ENCODE results near the gene ERG.

Gene ERG

DNA sequence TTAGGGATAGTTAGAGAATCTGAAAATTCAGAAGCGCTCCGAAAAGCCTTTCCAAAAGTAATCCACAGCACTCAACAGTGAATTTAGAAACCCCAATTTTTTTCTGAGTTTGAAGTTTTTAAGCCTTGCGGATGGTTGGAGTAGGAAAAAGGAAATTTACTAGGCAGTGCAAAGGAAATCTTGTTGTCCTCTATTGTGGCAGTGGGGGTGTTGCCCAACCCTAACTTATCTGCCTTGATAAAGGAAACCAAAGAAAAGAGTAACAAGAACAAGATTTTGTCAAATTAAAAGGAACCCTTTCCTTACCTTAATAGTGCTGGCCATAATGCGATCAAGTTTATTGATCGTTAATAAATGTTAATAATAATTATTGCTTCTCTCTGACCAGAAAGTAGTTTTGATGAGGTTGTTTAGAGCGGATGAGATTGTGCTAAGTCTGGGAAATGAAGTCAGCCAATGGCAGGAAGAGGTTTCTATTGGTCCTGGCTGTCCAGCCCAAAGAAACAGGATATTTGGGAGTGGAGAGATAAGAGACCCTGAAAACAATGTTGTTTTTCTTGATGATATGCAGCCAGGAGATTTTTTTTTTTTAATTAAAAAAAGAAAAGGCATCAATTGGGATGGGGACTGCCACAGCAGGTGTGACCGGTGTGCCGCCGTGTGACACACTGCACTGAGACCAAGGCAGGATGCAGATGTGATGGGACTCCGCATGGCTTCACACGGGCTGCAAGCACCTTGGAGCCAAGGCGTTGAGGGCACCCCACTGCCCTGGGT, at the start of gene ERG:
TSS of gene ERG (minus strand) at position 421 of the 777 bp plus-strand sequence. CDS start at position 324, 97 bp downstream.
- Histone ChIP-seq H3K27me3 (ENCODE audit: control insufficient read depth in 1 of 2, insufficient read depth in 2 of 2, low read length in 2 of 2) (no peaks in the 10 kb centered on the region), H3K9ac (ENCODE audit: low read length) (no peak within 1 kb of the TSS), H3K4me1 (ENCODE audit: insufficient read depth, low read length) (no peaks in the 10 kb centered on the region), H3K9me3 (ENCODE audit: low read length) (no peaks in the 10 kb centered on the region), H3K27ac (ENCODE audit: low read depth, low read length) (no peak within 1 kb of the TSS), H3K4me3 (ENCODE audit: low read depth in 1 of 2, low read length in 2 of 2) (peak within 1 kb of the TSS in 1 of 2 donors; percentile 13), H3K36me3 (ENCODE audit: insufficient read depth, low read length) (no peaks in the 10 kb centered on the region)

DNA sequence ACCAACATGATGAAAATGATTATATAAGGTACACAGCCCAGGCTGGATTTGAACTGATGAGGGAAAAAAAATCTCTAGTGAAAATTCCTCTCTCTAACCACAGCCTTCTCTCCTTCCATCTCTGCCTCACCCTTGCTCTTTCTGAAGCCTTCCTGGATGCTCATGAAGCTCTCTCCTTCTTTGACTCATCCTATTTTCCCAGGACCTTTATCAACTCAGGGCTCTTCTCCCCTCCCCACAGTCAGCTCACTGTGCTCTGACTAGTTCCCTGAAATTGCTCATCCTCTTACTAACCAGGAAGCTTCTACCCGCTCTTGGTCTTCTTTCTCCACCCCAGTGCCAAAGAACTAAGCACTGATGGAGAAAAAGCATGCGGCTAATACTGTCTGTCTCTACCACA, 46.4 kb upstream of the ERG start:
- Histone ChIP-seq H3K27ac (ENCODE audit: low read depth, low read length) (no peak overlapping the region), H3K9me3 (ENCODE audit: low read length) (no peaks in the 10 kb centered on the region), H3K27me3 (ENCODE audit: control insufficient read depth in 1 of 2, insufficient read depth in 2 of 2, low read length in 2 of 2) (no peaks in the 10 kb centered on the region), H3K36me3 (ENCODE audit: insufficient read depth, low read length) (no peaks in the 10 kb centered on the region), H3K4me3 (ENCODE audit: low read depth in 1 of 2, low read length in 2 of 2) (no peak overlapping the region), H3K9ac (ENCODE audit: low read length) (no peak overlapping the region), H3K4me1 (ENCODE audit: insufficient read depth, low read length) (no peaks in the 10 kb centered on the region)

- Histone ChIP-seq H3K27ac (ENCODE audit: low read depth, low read length) (no peak overlapping the region), H3K4me1 (ENCODE audit: insufficient read depth, low read length) (no peaks in the 10 kb centered on the region), H3K27me3 (ENCODE audit: control insufficient read depth in 1 of 2, insufficient read depth in 2 of 2, low read length in 2 of 2) (no peaks in the 10 kb centered on the region), H3K4me3 (ENCODE audit: low read depth in 1 of 2, low read length in 2 of 2) (no peak overlapping the region), H3K9ac (ENCODE audit: low read length) (no peak overlapping the region), H3K36me3 (ENCODE audit: insufficient read depth, low read length) (no peaks in the 10 kb centered on the region), H3K9me3 (ENCODE audit: low read length) (no peaks in the 10 kb centered on the region)
Measured at GRCh38 chr21:38542263-38542662, 44.0 kb upstream of the ERG start.

DNA sequence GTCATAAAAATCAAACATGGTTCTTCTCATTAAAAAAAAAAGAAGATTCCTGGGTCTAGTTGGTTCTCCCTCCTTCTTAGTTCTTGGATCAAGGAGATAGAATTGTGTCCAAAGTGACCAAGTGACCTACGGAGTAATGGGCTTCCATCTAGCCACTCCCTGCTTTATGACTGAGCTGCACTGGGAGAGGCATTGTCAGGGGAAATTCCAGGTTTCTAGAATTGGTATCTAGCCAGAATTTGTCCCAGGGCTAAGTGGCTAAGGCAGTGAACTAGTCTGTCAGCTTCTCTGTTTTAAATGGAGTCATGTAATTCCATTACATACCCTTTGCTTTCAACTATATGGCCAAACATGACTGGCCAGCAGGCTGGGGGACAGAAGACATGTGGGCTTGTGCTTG, 40.1 kb upstream of the ERG start:
- Histone ChIP-seq H3K27ac (ENCODE audit: low read depth, low read length) (no peak overlapping the region), H3K4me3 (ENCODE audit: low read depth in 1 of 2, low read length in 2 of 2) (no peak overlapping the region)

DNA sequence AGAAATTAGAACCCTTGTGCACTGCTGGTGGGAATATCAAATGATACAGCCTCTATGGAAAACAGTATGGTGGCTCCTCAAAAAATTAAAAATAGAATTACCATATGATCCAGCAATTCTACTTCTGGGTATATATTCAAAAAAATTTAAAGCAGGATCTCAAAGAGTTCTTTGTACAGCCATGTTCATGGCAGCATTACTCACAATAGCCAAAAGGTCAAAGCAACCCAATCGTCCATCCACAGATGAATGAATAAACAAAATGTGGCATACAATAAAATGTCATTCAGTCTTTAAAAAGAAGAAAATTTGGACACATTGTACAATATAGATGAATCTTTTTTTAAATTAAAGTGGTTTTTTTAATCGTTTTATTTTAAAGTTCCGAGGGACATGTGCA, 36.3 kb upstream of the ERG start:
- Histone ChIP-seq H3K4me1 (ENCODE audit: insufficient read depth, low read length) (no peaks in the 10 kb centered on the region), H3K9me3 (ENCODE audit: low read length) (no peaks in the 10 kb centered on the region), H3K27me3 (ENCODE audit: control insufficient read depth in 1 of 2, insufficient read depth in 2 of 2, low read length in 2 of 2) (no peaks in the 10 kb centered on the region), H3K27ac (ENCODE audit: low read depth, low read length) (no peak overlapping the region), H3K4me3 (ENCODE audit: low read depth in 1 of 2, low read length in 2 of 2) (no peak overlapping the region), H3K9ac (ENCODE audit: low read length) (no peak overlapping the region), H3K36me3 (ENCODE audit: insufficient read depth, low read length) (no peaks in the 10 kb centered on the region)

More for the DNA sequence above, 40.1 kb upstream of the ERG start:
- H3K4me1 ChIP-seq (ENCODE audit: insufficient read depth, low read length) = no peaks in the 10 kb centered on the region
- H3K27me3 ChIP-seq (ENCODE audit: control insufficient read depth in 1 of 2, insufficient read depth in 2 of 2, low read length in 2 of 2) = no peaks in the 10 kb centered on the region
- no peaks in the 10 kb centered on the region for H3K36me3 ChIP-seq (ENCODE audit: insufficient read depth, low read length)
- no peak overlapping the region for H3K9ac ChIP-seq (ENCODE audit: low read length)
- no peaks in the 10 kb centered on the region for H3K9me3 ChIP-seq (ENCODE audit: low read length)

DNA sequence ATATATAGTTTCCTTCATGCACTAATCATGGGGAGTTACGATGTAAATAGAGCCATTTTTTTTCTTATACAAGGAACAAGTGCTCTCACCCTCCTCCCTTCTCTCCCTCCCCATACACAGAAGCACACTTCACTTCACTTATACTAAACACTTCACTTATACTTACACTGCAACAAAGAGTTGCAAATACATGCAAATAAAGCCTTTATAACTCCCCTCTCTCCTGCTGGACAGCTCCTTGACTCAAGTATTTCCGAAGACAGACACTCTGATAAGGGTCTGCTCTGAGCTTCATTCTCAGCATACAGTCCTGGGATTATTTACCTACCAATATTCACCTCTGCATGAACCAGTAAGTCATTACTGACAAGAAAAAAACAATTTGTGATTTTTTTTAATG, 35.6 kb upstream of the ERG start:
- no peak overlapping the region for H3K9ac ChIP-seq (ENCODE audit: low read length)
- H3K9me3 ChIP-seq (ENCODE audit: low read length) = no peaks in the 10 kb centered on the region
- no peak overlapping the region for H3K27ac ChIP-seq (ENCODE audit: low read depth, low read length)
- no peak overlapping the region for H3K4me3 ChIP-seq (ENCODE audit: low read depth in 1 of 2, low read length in 2 of 2)
- H3K36me3 ChIP-seq (ENCODE audit: insufficient read depth, low read length) = no peaks in the 10 kb centered on the region
- H3K27me3 ChIP-seq (ENCODE audit: control insufficient read depth in 1 of 2, insufficient read depth in 2 of 2, low read length in 2 of 2) = no peaks in the 10 kb centered on the region
- no peaks in the 10 kb centered on the region for H3K4me1 ChIP-seq (ENCODE audit: insufficient read depth, low read length)

DNA sequence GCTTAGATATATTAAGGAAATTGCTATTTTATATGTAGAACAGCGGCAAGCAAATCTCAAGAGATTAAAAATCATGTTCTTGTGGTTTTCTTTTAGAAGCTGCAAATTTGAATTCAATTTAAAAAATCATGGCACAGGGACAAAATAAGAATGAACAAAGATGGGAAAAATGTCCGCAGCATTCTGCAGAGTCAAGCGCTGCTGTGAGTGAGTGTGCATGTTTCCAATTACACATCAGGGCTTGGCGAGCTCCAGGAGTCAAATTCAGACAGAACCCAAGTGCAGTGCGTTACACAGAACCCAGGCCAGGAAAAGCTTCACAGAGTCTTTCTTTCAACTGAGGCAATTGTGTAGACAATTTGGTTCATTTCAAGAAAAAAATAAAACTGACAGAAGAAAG, 33.3 kb upstream of the ERG start:
- Histone ChIP-seq H3K9ac (ENCODE audit: low read length) (no peak overlapping the region), H3K9me3 (ENCODE audit: low read length) (no peaks in the 10 kb centered on the region), H3K27me3 (ENCODE audit: control insufficient read depth in 1 of 2, insufficient read depth in 2 of 2, low read length in 2 of 2) (no peaks in the 10 kb centered on the region), H3K27ac (ENCODE audit: low read depth, low read length) (no peak overlapping the region), H3K4me3 (ENCODE audit: low read depth in 1 of 2, low read length in 2 of 2) (no peak overlapping the region), H3K36me3 (ENCODE audit: insufficient read depth, low read length) (no peaks in the 10 kb centered on the region), H3K4me1 (ENCODE audit: insufficient read depth, low read length) (no peaks in the 10 kb centered on the region)

DNA sequence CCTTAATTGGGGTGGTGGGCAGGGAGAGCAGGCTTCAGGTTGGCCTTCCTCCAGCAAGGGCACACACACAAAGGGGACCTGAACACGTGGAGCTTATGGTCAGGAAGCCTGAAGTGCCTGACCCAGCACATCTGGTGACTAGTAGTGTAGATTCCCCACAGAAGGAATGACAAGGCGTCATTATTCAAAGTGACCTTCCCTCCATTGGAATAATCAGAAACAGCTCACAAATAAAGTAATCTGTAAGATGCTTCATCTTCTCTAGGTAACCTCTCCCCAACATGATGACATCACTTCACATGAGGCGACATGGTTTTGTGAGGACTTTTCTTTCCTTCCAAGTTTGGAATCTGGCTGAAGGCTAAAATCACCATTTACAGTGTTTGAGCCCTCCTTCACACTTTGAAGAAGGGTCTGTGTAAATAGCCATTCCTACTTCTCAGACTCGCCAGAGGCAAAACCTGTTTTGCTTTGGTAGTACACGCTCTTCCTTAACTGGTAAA, 32.8 kb upstream of the ERG start:
- no peaks in the 10 kb centered on the region for H3K27me3 ChIP-seq (ENCODE audit: control insufficient read depth in 1 of 2, insufficient read depth in 2 of 2, low read length in 2 of 2)
- no peak overlapping the region for H3K27ac ChIP-seq (ENCODE audit: low read depth, low read length)
- H3K9ac ChIP-seq (ENCODE audit: low read length) = no peak overlapping the region
- H3K4me3 ChIP-seq (ENCODE audit: low read depth in 1 of 2, low read length in 2 of 2) = no peak overlapping the region
- no peaks in the 10 kb centered on the region for H3K36me3 ChIP-seq (ENCODE audit: insufficient read depth, low read length)
- no peaks in the 10 kb centered on the region for H3K4me1 ChIP-seq (ENCODE audit: insufficient read depth, low read length)
- H3K9me3 ChIP-seq (ENCODE audit: low read length) = no peaks in the 10 kb centered on the region

GRCh38 chr21:38527737-38528136, 29.5 kb upstream of the ERG start:
- Histone ChIP-seq H3K4me1 (ENCODE audit: insufficient read depth, low read length) (no peaks in the 10 kb centered on the region), H3K27me3 (ENCODE audit: control insufficient read depth in 1 of 2, insufficient read depth in 2 of 2, low read length in 2 of 2) (no peaks in the 10 kb centered on the region), H3K4me3 (ENCODE audit: low read depth in 1 of 2, low read length in 2 of 2) (no peak overlapping the region), H3K9ac (ENCODE audit: low read length) (no peak overlapping the region), H3K27ac (ENCODE audit: low read depth, low read length) (no peak overlapping the region), H3K36me3 (ENCODE audit: insufficient read depth, low read length) (no peaks in the 10 kb centered on the region), H3K9me3 (ENCODE audit: low read length) (no peaks in the 10 kb centered on the region)

- no peaks in the 10 kb centered on the region for H3K9me3 ChIP-seq (ENCODE audit: low read length)
- H3K27me3 ChIP-seq (ENCODE audit: control insufficient read depth in 1 of 2, insufficient read depth in 2 of 2, low read length in 2 of 2) = no peaks in the 10 kb centered on the region
- H3K4me1 ChIP-seq (ENCODE audit: insufficient read depth, low read length) = no peaks in the 10 kb centered on the region
- no peaks in the 10 kb centered on the region for H3K36me3 ChIP-seq (ENCODE audit: insufficient read depth, low read length)
- no peak overlapping the region for H3K9ac ChIP-seq (ENCODE audit: low read length)
- no peak overlapping the region for H3K4me3 ChIP-seq (ENCODE audit: low read depth in 1 of 2, low read length in 2 of 2)
- no peak overlapping the region for H3K27ac ChIP-seq (ENCODE audit: low read depth, low read length)
Measured at GRCh38 chr21:38525454-38525853, 27.2 kb upstream of the ERG start.

DNA sequence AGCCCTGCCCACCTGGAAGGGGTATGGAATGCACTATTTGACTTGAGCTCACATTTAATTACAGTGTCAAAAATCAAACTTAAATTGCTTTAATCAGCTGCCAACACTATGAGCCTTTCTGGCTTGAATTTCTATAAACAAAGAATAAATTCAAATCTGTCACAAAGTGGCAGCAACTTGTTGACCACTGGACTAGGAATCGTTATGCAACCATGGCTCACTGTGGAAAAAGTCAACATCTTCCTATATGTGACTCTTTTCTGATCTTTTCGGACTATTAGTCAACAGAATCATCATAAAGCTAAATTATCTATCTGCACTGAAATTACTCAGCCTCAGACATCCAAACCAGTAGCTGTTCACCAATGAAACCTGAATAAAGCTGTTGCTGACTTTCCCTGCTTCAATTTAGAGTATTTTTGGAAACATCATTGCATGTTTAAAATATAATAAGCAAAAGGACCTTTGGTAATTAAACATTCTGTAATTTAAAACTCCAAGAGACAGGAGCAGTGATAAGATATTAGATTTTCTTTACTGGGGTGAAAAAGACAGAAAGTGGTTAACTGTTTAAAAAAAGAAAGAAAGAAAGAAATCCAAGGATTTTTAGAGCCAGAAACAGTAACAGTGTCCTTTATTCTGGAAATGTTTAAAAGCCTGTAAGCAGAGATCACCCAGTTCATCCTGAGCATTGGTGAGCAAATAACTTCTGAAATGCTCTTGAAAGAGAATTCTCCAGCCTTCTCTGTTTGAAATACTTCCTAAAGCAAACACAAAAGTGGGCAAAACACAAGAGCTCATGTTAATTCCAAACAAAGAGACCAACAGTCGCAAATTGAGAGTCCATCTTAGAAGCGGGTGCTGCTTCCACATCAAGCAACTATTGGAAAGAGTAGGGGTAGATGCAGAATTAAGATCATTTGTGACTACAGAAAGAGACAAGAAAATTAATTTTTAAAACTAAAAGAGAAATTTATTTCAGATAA, 26.2 kb upstream of the ERG start:
- H3K4me1 ChIP-seq (ENCODE audit: insufficient read depth, low read length) = no peaks in the 10 kb centered on the region
- H3K9ac ChIP-seq (ENCODE audit: low read length) = no peak overlapping the region
- H3K27me3 ChIP-seq (ENCODE audit: control insufficient read depth in 1 of 2, insufficient read depth in 2 of 2, low read length in 2 of 2) = no peaks in the 10 kb centered on the region
- no peaks in the 10 kb centered on the region for H3K36me3 ChIP-seq (ENCODE audit: insufficient read depth, low read length)
- no peaks in the 10 kb centered on the region for H3K9me3 ChIP-seq (ENCODE audit: low read length)
- H3K27ac ChIP-seq (ENCODE audit: low read depth, low read length) = no peak overlapping the region
- no peak overlapping the region for H3K4me3 ChIP-seq (ENCODE audit: low read depth in 1 of 2, low read length in 2 of 2)
